ENCODE data around the gene YY1. TPM values are rescaled to one million over a fixed set of nuclear protein-coding genes. Genes with fewer than 3 reads are reported as not detected.

YY1 gene
- total and polyA plus RNA-seq, 9 of the 15 experiments (the other 6 are each of a cell fraction or from before 2014, with no cell fraction given): 20.8 to 74.2 (median 46.7) TPM

- TF ChIP-seq ARID1B (IDR thresholded peaks at IDR 0.05): no peak
- TF ChIP-seq ZNF280A (IDR thresholded peaks at IDR 0.05; ENCODE audit: low read depth, partially characterized antibody): no peak
- TF ChIP-seq SNRNP70 (optimal IDR thresholded peaks at IDR 0.05; ENCODE audit: low read depth, low read length): no peak
- TF ChIP-seq KHSRP (IDR thresholded peaks at IDR 0.05): no peak
- TF ChIP-seq STAT5A (IDR thresholded peaks at IDR 0.05; ENCODE audit: borderline replicate concordance, low read length): no peak
- no peak for TF ChIP-seq KLF6 (CRISPR knock-in tag; IDR thresholded peaks at IDR 0.05; ENCODE audit: borderline replicate concordance)
- TF ChIP-seq PBX2 (CRISPR knock-in tag; IDR thresholded peaks at IDR 0.05; ENCODE audit: low read depth): no peak
- no peak for TF ChIP-seq PBX2 (tag; conservative IDR thresholded peaks at IDR 0.05; ENCODE audit: low read depth)
- TF ChIP-seq CREB3 (tag; conservative IDR thresholded peaks at IDR 0.05; ENCODE audit: low read depth): 0 out of 2 replicates have a peak, but pooled peaks have one; percentile 38
- no peak for TF ChIP-seq ZNF133 (CRISPR knock-in tag; IDR thresholded peaks at IDR 0.05)
These were observed 58.7 kb downstream of the YY1 start (continued) for GRCh38 chr14:100297320-100298300.
